Measurements from ENCODE around the gene FLVCR2. TPM values are rescaled to one million over a fixed set of nuclear protein-coding genes. Genes with fewer than 3 reads are reported as not detected.
"Not testable (repeated sequence)": the region's sequence is repeated elsewhere in the genome, so short reads cannot be mapped to it uniquely, and the experiment has no call there.

FLVCR2 gene
- total RNA-seq, 6 experiments from 2014 or later = 0.27 to 3.1 (median 1.8) TPM

DNA sequence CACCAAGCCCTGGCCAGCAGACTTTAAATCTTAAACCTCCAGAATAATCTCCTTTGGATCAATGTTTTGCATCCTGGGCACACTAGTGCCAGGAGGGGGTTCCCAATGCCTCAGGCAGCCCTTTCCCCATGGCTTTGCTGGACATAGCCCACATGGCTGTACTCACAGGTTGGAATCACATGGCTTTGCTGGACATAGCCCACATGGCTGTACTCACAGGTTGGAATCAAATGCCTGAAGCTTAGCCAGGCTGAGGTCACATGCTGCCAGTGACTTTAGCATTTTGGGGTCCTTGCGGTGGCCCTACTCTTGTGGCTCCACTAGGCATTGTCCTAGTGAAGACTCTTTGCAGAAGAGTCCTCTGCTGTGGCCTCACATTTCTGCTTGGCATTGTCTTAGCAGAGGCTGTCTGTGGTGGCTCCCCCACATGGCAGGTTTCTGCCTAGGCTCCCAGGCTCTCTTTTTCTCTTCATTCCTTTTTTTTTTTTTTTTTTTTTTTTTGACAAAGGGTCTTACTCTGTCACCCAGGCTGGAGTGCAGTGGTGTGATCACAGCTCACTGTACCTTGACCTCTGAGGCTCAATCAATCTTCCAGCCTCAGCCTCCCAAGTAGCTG is 13.0 kb downstream of the FLVCR2 start:
- DNase-seq = no peak
- 0 out of 2 replicates have a peak, but pooled peaks cover 4% of the 10 kb centered on the region for H3K36me3 Mint-ChIP-seq (ENCODE audit: low read depth)
- no peaks in the 10 kb centered on the region for H3K9me3 Mint-ChIP-seq

DNA sequence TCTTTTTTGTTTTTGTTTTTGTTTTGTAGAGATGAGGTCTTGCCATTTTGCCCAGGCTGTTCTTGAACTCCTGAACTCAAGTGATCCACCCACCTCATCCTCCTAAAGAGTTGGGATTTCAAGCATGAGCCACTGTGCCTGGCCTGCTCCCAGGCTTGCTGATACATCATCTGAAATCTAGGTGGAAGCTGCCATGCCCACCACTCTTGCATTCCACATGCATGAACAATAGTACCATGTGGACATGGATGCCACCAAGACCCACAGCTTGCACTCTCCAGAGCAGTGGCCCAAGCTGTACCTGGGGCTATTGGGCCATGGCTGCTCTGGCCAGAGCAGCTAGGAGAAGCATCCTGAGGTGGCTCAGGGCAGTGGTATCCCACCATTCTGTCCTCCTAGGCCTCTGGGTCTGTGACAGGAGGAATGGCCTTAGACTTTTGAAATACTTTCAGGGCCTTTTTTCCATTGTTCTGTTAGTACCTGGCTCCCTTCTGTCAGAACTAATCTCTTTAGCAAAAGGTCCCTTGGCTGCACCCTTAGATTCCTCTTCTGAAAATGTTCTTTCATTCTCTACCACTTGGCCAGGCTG is 13.7 kb downstream of the FLVCR2 start:
- TF ChIP-seq, protein P1, sequence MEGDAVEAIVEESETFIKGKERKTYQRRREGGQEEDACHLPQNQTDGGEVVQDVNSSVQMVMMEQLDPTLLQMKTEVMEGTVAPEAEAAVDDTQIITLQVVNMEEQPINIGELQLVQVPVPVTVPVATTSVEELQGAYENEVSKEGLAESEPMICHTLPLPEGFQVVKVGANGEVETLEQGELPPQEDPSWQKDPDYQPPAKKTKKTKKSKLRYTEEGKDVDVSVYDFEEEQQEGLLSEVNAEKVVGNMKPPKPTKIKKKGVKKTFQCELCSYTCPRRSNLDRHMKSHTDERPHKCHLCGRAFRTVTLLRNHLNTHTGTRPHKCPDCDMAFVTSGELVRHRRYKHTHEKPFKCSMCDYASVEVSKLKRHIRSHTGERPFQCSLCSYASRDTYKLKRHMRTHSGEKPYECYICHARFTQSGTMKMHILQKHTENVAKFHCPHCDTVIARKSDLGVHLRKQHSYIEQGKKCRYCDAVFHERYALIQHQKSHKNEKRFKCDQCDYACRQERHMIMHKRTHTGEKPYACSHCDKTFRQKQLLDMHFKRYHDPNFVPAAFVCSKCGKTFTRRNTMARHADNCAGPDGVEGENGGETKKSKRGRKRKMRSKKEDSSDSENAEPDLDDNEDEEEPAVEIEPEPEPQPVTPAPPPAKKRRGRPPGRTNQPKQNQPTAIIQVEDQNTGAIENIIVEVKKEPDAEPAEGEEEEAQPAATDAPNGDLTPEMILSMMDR (IDR thresholded peaks at IDR 0.05) = no peak
- no peak for DNase-seq
- Mint-ChIP-seq H3K4me3 (no peak overlapping the region), H3K4me1 (ENCODE audit: low read depth) (no peaks in the 10 kb centered on the region), H3K27ac (no peak overlapping the region), H3K9me3 (no peaks in the 10 kb centered on the region), H3K27me3 (ENCODE audit: insufficient read depth) (peaks cover 26% of the 10 kb centered on the region), H3K36me3 (ENCODE audit: low read depth) (0 out of 2 replicates have a peak, but pooled peaks cover 4% of the 10 kb centered on the region)

More for the DNA sequence above, 13.0 kb downstream of the FLVCR2 start:
- H3K27ac Mint-ChIP-seq = no peak overlapping the region
- no peaks in the 10 kb centered on the region for H3K4me1 Mint-ChIP-seq (ENCODE audit: low read depth)
- H3K4me3 Mint-ChIP-seq = no peak overlapping the region
- H3K27me3 Mint-ChIP-seq (ENCODE audit: insufficient read depth) = peaks cover 29% of the 10 kb centered on the region
- TF ChIP-seq, protein P1 (IDR thresholded peaks at IDR 0.05) = peak; percentile 32; the same call in 1 of the 2 replicates

DNA sequence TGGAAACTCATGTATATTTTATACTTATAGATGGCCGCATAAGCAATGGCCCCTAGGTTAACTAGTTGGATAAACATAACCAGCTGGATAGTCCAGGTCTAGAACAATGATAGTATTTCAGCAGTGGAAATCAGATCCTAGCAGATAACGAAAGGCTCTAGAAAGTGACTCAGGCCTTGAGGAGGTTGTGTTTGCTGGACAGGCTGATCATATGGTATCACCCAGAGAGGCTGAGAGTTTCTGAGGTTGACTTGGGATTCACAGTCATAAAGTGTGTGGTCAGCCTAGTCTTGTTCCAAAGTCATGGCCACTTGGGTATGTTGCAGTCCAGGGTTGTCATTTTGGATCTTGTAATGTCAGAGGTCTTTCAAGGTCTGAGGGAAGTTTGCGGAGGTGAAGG is 16.8 kb downstream of the FLVCR2 start:
- H3K9me3 Mint-ChIP-seq = no peaks in the 10 kb centered on the region
- peak; percentile 16 for DNase-seq

DNA sequence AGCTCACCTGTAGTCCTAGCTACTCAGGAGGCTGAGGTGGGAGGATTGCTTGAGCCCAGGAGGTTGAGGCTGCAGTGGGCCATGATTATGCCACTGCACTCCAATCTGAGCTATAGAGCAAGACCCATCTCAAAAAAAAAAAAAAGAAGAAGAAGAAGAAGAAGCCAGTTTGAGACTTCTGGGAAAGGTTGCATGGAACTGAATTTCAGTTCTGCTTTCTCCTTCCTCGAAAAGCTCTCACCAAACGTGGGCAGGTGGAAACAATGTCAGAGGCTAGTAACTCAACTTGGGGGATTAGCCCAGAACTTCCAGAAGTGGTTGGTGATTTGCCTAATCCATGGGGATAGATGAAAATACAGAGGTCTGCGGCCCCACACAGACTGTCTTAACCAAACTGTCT is 18.7 kb downstream of the FLVCR2 start:
- Mint-ChIP-seq H3K27ac (no peak overlapping the region), H3K27me3 (ENCODE audit: insufficient read depth) (peaks cover 15% of the 10 kb centered on the region), H3K36me3 (ENCODE audit: low read depth) (0 out of 2 replicates have a peak, but pooled peaks cover 4% of the 10 kb centered on the region), H3K9me3 (no peaks in the 10 kb centered on the region), H3K4me3 (no peak overlapping the region), H3K4me1 (ENCODE audit: low read depth) (no peaks in the 10 kb centered on the region)
- no peak for DNase-seq
- TF ChIP-seq, protein P1 (IDR thresholded peaks at IDR 0.05) = no peak

More for the DNA sequence above, 16.8 kb downstream of the FLVCR2 start:
- Mint-ChIP-seq H3K36me3 (ENCODE audit: low read depth) (0 out of 2 replicates have a peak, but pooled peaks cover 4% of the 10 kb centered on the region), H3K27ac (no peak overlapping the region), H3K4me3 (no peak overlapping the region), H3K27me3 (ENCODE audit: insufficient read depth) (peaks cover 17% of the 10 kb centered on the region), H3K4me1 (ENCODE audit: low read depth) (no peaks in the 10 kb centered on the region)
- TF ChIP-seq, protein P1 (IDR thresholded peaks at IDR 0.05) = no peak

DNA sequence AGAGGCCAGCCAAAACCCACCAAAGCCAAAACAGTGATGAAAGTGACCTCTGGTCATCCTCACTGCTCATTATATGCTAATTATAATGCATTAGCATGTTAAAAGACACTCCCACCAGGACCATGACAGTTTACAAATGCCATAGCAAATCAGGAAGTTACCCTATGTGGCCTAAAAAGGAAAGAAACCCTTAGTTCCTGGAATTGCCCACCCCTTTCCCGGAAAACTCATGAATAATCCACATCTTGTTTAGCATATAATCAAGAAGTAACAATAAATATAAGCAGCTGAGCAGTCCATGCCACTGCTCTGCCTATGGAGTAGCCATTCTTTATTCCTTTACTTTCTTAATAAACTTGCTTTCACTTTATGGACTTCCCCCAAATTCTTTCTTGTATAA is 21.7 kb downstream of the FLVCR2 start:
- DNase-seq; H3K27ac Mint-ChIP-seq; H3K36me3 Mint-ChIP-seq (ENCODE audit: low read depth); H3K4me3 Mint-ChIP-seq; H3K9me3 Mint-ChIP-seq; H3K4me1 Mint-ChIP-seq (ENCODE audit: low read depth): not testable (repeated sequence)
- peaks cover 35% of the 10 kb centered on the region for H3K27me3 Mint-ChIP-seq (ENCODE audit: insufficient read depth)

DNA sequence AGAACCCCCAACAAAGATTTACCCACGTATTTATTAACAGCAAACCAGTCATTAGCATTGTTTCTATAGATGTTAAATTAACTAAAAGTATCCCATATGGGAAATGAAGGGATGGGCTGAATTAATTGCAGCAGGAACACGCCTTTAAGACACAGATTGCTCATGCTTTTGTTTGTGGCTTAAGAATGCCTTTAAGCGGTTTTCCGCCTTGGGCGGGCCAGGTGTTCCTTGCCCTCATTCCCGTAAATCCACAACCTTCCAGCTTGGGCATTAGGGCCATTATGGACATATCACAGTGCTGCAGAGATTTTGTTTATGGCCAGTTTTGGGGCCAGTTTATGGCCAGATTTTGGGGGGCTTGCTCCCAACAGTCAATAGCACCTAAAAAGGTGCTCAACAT is 22.6 kb downstream of the FLVCR2 start:
- not testable (repeated sequence) for H3K4me3 Mint-ChIP-seq; H3K4me1 Mint-ChIP-seq (ENCODE audit: low read depth); H3K36me3 Mint-ChIP-seq (ENCODE audit: low read depth); H3K9me3 Mint-ChIP-seq; H3K27ac Mint-ChIP-seq; DNase-seq
- peaks cover 43% of the 10 kb centered on the region for H3K27me3 Mint-ChIP-seq (ENCODE audit: insufficient read depth)

Measured in HFFc6 (cell line).